HEK293T (cell line): ENCODE results near the gene SKAP1.

Experiments
- ARNT ChIP-seq: fragments of 450-650 bp; IDR thresholded peaks from 2 replicates; pipeline ENCODE4 v1.6.1; 2017; ENCODE audit warnings: mild to moderate bottlenecking
- FOXM1 ChIP-seq: fragments of 450-650 bp; IDR thresholded peaks from 2 replicates; pipeline ENCODE4 v1.6.1; 2017; ENCODE audit warnings: mild to moderate bottlenecking, borderline replicate concordance
- HDGF ChIP-seq: fragments of 450-650 bp; IDR thresholded peaks from 2 replicates; pipeline ENCODE4 v1.6.1; 2017; ENCODE audit warnings: antibody characterized with exemption, borderline replicate concordance
- NFRKB ChIP-seq: fragments of 450-650 bp; IDR thresholded peaks from 2 replicates; pipeline ENCODE4 v1.6.1; 2016; ENCODE audit warnings: mild to moderate bottlenecking, moderate library complexity
- SUZ12 ChIP-seq: fragments of 450-650 bp; IDR thresholded peaks from 2 replicates; pipeline ENCODE4 v1.6.1; 2016; ENCODE audit warnings: mild to moderate bottlenecking

DNA sequence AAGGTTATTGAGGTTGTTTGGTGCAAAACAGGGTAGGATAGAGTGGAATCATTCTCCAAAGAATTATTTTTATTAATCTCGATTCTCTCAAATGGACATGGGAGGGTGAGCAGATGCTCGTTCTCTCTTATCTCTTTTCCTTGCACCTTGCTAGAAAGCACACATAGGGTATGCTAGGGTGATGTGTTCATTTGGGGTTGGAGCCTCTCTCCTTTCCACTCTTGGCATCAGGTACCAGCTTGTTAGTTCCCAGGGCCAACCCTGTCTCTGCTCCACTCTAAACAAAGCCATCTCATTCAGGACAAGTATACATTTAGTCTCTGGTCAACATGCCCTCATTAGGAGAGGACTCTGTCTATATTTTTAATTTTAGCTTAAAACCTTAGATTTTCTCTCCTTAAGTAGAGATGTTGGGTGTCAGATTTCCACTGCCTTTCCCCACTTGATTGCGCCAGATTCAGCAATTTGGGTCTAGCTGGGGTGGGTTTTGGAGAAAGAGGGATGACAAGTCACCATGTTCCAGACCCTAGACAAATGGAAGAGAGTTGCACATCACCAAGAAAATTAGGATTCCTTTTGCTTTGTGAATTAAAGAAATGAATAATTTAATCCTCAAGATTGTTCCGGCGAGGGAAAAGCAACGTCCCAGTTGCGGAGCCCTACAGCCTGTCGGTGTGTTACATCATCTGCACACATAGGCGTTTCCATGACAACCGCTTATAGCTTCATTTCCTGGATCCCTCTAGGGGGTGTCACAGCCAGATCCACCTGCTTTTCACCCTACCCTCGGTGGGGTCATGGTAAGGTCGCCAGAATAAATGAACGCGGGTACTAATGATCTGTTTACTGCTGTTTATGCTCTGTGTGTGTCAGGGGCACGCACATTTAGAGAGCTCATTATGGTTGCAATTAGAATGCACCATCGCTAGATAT, 280.9 kb downstream of the SKAP1 start:
- no peak for TF ChIP-seq NFRKB
- TF ChIP-seq ARNT, result no peak; the same call in 1 of the 2 replicates
- TF ChIP-seq HDGF, result no peak
- TF ChIP-seq FOXM1, result no peak
- TF ChIP-seq SUZ12, result no peak
